Measurements from ENCODE around the gene PXYLP1.

- TF ChIP-seq CTCF (IDR thresholded peaks at IDR 0.05), result no peak
- no peak for TF ChIP-seq EP300 (IDR thresholded peaks at IDR 0.05)
These were observed 1.3 kb upstream of the PXYLP1 start for GRCh38 chr3:141230293-141230692.

Measured in tibial nerve (tissue), 4 donors.